ENCODE results near the gene ZFHX3.

DNA sequence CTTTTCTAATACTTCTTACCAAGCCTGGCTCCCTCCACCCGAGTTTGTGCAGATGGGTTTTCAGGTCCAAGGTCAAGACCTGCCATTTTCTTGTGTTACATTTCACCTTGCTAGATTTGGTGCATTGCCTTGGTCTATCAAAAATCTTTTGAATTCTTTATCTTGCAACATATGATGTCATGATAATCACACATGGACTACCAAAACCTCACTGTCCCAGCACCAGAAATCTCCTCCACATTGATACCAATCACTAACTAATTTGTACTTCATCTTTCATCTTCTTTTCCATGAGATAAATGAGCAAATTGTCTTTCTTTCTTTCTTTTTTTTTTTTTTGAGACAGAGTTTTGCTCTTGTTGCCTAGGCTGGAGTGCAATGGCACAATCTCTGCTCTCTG is 33.0 kb upstream of the ZFHX3 start:
- TF ChIP-seq BRF1 (IDR thresholded peaks at IDR 0.05; ENCODE audit: borderline replicate concordance, extremely low read depth, insufficient read length) (no peak), ZEB2 (IDR thresholded peaks at IDR 0.05) (no peak)

Data from K562 (cell line).